ENCODE data around the gene KCNAB1. TPM values are rescaled to one million over a fixed set of nuclear protein-coding genes. Genes with fewer than 3 reads are reported as not detected.
A peak's percentile ranks its signal among the peaks of the same experiment; 100 is the strongest.

The KCNAB1 gene
- total and polyA plus RNA-seq, 2 of the 8 experiments (the other 6 are each of a cell fraction or from before 2014, with no cell fraction given): 0.51 to 2.3 TPM

DNA sequence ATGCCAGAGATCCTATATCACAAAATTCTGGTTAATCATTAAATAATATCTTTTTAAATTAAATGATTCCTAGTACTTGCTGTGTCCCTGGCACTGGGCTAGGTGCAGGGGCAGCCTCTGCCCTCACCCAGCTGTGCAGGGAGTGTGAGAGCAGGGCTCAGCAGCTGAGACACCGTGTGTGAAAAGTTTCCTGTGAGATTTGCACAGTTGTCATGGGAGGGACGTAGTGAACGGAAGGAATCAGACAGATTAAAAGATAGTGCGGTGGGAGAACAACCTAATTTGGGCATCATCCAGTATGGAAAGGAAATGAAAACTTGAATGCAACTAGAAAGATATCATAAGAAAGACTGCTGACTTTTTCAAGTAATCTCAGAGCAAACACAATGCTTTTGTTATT, 230.4 kb downstream of the KCNAB1 start:
- POLR2A ChIA-PET (ENCODE audit: partially characterized antibody): no interaction called here
- 89% methylated on average over 4 of the region's 4 CpGs; no CpG with 5 or more reads in 1 of the 2 experiments for WGBS, 2 experiments (ENCODE audit: extremely low coverage in 1 of 2, insufficient coverage in 1 of 2, insufficient read length in 1 of 2, insufficient replicate concordance in 2 of 2, low coverage in 1 of 2, low lambda C conversion rate in 2 of 2, missing lambda C conversion rate in 1 of 2)
- Histone ChIP-seq H4K91ac (replicated peaks; ENCODE audit: insufficient read length, low read length) (no peak overlapping the region), H3K27ac (ENCODE audit: low read depth, low read length) (no peak overlapping the region), H4K8ac (ENCODE audit: extremely low read depth, insufficient read depth, low read length) (no peak overlapping the region), H2BK5ac (ENCODE audit: low read depth, low read length) (no peak overlapping the region), H2AK5ac (ENCODE audit: low read depth, low read length) (no peak overlapping the region), H3K56ac (replicated peaks; ENCODE audit: insufficient read length, low read depth, low read length) (no peak overlapping the region), H2BK120ac (replicated peaks; ENCODE audit: low read depth, low read length) (no peak overlapping the region), H2BK12ac (ENCODE audit: low read depth, low read length) (no peak overlapping the region), H3K79me2 (ENCODE audit: control insufficient read depth in 1 of 2, insufficient read depth in 2 of 2, low read length in 2 of 2) (no peaks in the 10 kb centered on the region), H3K14ac (ENCODE audit: insufficient read length) (no peak overlapping the region), H4K20me1 (replicated peaks in 1 of 2; ENCODE audit: control insufficient read depth in 1 of 2, insufficient read depth in 2 of 2, low read length in 2 of 2) (no peaks in the 10 kb centered on the region), H3K9me3 (ENCODE audit: insufficient read depth in 2 of 2, low read depth in 1 of 2, low read length in 1 of 2) (no peaks in the 10 kb centered on the region), H3K4me1 (replicated peaks in 1 of 4; ENCODE audit: control insufficient read depth in 3 of 4, insufficient read depth in 4 of 4, low read length in 3 of 4) (no peaks in the 10 kb centered on the region), H2BK15ac (ENCODE audit: low read length) (no peak overlapping the region), H3K4me3 (ENCODE audit: extremely low read depth in 1 of 4, insufficient read depth in 2 of 4, low read depth in 3 of 4, low read length in 4 of 4) (no peak overlapping the region), H3K4ac (replicated peaks; ENCODE audit: insufficient read length, low read depth, low read length) (no peak overlapping the region), H3K4me2 (ENCODE audit: insufficient read depth in 1 of 2, low read depth in 2 of 2, low read length in 2 of 2) (no peak overlapping the region), H3K23ac (ENCODE audit: insufficient read length) (no peak overlapping the region), H2BK20ac (ENCODE audit: low read length) (no peak overlapping the region), H4K5ac (ENCODE audit: insufficient read length, low read depth, low read length) (no peak overlapping the region), H3K36me3 (ENCODE audit: control insufficient read depth in 2 of 4, insufficient read depth in 4 of 4, low read length in 3 of 4) (no peaks in the 10 kb centered on the region), H3K18ac (ENCODE audit: extremely low read depth, low read length) (no peak overlapping the region), H3K9ac (replicated peaks in 1 of 4; ENCODE audit: extremely low read depth in 1 of 4, low read depth in 3 of 4, low read length in 3 of 4) (no peak overlapping the region; a peak in 1 of 7 replicates), H2AFZ (ENCODE audit: low read length) (peak overlapping the region; percentile 73; the same call in 1 of the 2 replicates), H3K79me1 (ENCODE audit: low read depth, low read length) (no peaks in the 10 kb centered on the region), H3K27me3 (replicated peaks in 1 of 4; ENCODE audit: control insufficient read depth in 3 of 4, extremely low read depth in 1 of 4, insufficient read depth in 3 of 4, low read length in 3 of 4) (no peaks in the 10 kb centered on the region), H3K23me2 (ENCODE audit: low read depth, low read length) (no peaks in the 10 kb centered on the region)
- DNase-seq (ENCODE audit: low read depth in 1 of 2, low spot score in 2 of 2) (no peak), FAIRE-seq (no peak)
- CTCF ChIA-PET (ENCODE audit: partially characterized antibody): interaction anchor here (0.6 to 2.1 kb wide), 2 partner anchors 26 to 1396 kb away, joined by 4 to 6 read pairs; no protein-coding TSS in a partner anchor
- TF ChIP-seq BCL11A (IDR thresholded peaks at IDR 0.05; ENCODE audit: low read depth in 2 of 2, low read length in 2 of 2): no peak
- no peak for TF ChIP-seq NRF1 (IDR thresholded peaks at IDR 0.05; ENCODE audit: low read depth, low read length)
- TF ChIP-seq SP4 (IDR thresholded peaks at IDR 0.05; ENCODE audit: low read length): no peak
- TF ChIP-seq, protein P1, sequence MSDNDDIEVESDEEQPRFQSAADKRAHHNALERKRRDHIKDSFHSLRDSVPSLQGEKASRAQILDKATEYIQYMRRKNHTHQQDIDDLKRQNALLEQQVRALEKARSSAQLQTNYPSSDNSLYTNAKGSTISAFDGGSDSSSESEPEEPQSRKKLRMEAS (IDR thresholded peaks at IDR 0.05): no peak
- TF ChIP-seq CHD2 (IDR thresholded peaks at IDR 0.05; ENCODE audit: low read length): no peak
- no peak for TF ChIP-seq CREB1 (IDR thresholded peaks at IDR 0.05)
- TF ChIP-seq E2F6 (IDR thresholded peaks at IDR 0.05): no peak
- no peak for TF ChIP-seq GTF2F1 (IDR thresholded peaks at IDR 0.05; ENCODE audit: borderline replicate concordance, low read depth, low read length)
- no peak for TF ChIP-seq EGR1 (IDR thresholded peaks at IDR 0.05; ENCODE audit: borderline replicate concordance, low read depth, low read length)

Measured in H1 (cell line).